HEK293 (cell line): Measurements from ENCODE around the gene SNRPD2.
"Not testable (repeated sequence)": the region's sequence is repeated elsewhere in the genome, so short reads cannot be mapped to it uniquely, and the experiment has no call there.

Experiments
- CTCF ChIA-PET: fragments of 350-600 bp; formaldehyde crosslinking; extraction: SDS; loops from one replicate; lab custom pipeline; 2021; ENCODE audit warnings: antibody characterized with exemption; lab: Yijun Ruan, JAX
- POLR2A ChIA-PET: fragments of 300-600 bp; formaldehyde crosslinking; extraction: SDS; loops from one replicate; lab custom pipeline; 2020; ENCODE audit warnings: antibody characterized with exemption, inconsistent platforms; lab: Yijun Ruan, JAX
- H3K27ac ChIP-seq: fragments of 200-500 bp; sonication (Bioruptor generic); 2 replicates; pipeline ENCODE4 v1.5.1; 2014; ENCODE audit warnings: low read depth, low read length, control low read depth, inconsistent platforms; ENCODE audit errors: extremely low read depth
- H3K36me3 ChIP-seq, 2 experiments: fragments of 200-500 bp in 1 of 2; sonication (Bioruptor generic) in 1 of 2; 1 replicate in 1 of 2; 2 replicates in 1 of 2; pipeline ENCODE4 v1.5.1; 2014 to 2017; ENCODE audit warnings: inconsistent platforms in 2 of 2, low read length in 2 of 2; ENCODE audit not compliant: control insufficient read depth in 2 of 2, insufficient read depth in 1 of 2
- H3K4me1 ChIP-seq: fragments of 200-500 bp; sonication (Bioruptor generic); 2 replicates; pipeline ENCODE4 v1.5.1; 2014; ENCODE audit warnings: mild to moderate bottlenecking, low read length, inconsistent platforms; ENCODE audit not compliant: control insufficient read depth, insufficient read depth
- H3K4me3 ChIP-seq: 2 replicates; pipeline ENCODE4 v1.5.1; 2011; ENCODE audit warnings: low read depth, mild to moderate bottlenecking, control low read depth, low read length, moderate library complexity
- H3K9me3 ChIP-seq: fragments of 200-500 bp; sonication (Bioruptor generic); 2 replicates; pipeline ENCODE4 v1.5.1; 2014; ENCODE audit warnings: low read depth, low read length, inconsistent platforms; ENCODE audit not compliant: control insufficient read depth, insufficient read depth
- EGR2 ChIP-seq: fragments of 450-650 bp; formaldehyde crosslinking; IDR thresholded peaks from 2 replicates; pipeline ENCODE4 v1.5.1; 2016; ENCODE audit warnings: low read depth, missing biosample characterization, missing genetic modification characterization
- SCRT1 ChIP-seq: fragments of 450-650 bp; formaldehyde crosslinking; IDR thresholded peaks from 2 replicates; pipeline ENCODE4 v1.5.1; 2016; ENCODE audit warnings: missing biosample characterization, missing genetic modification characterization, borderline replicate concordance
- SCRT2 ChIP-seq: fragments of 450-650 bp; formaldehyde crosslinking; IDR thresholded peaks from 2 replicates; pipeline ENCODE4 v1.5.1; 2016; ENCODE audit warnings: missing biosample characterization, missing genetic modification characterization
- WT1 ChIP-seq: fragments of 450-650 bp; formaldehyde crosslinking; IDR thresholded peaks from 2 replicates; pipeline ENCODE4 v1.5.1; 2016; ENCODE audit warnings: missing biosample characterization, missing genetic modification characterization
- ZFHX2 ChIP-seq: fragments of 450-650 bp; formaldehyde crosslinking; conservative IDR thresholded peaks from 2 replicates; pipeline ENCODE4 v1.5.1; 2016; ENCODE audit warnings: missing biosample characterization, missing genetic modification characterization
- ZNF121 ChIP-seq: fragments of 450-650 bp; formaldehyde crosslinking; IDR thresholded peaks from 2 replicates; pipeline ENCODE4 v1.5.1; 2016; ENCODE audit warnings: missing biosample characterization, missing genetic modification characterization
- ZXDB ChIP-seq: fragments of 450-650 bp; formaldehyde crosslinking; IDR thresholded peaks from 2 replicates; pipeline ENCODE4 v1.5.1; 2016; ENCODE audit warnings: missing biosample characterization, missing genetic modification characterization
- TF ChIP-seq, protein P1 (sequence below): fragments of 450-650 bp; formaldehyde crosslinking; IDR thresholded peaks from 2 replicates; pipeline ENCODE4 v1.5.1; 2016; ENCODE audit warnings: missing biosample characterization, missing genetic modification characterization
- TF ChIP-seq, protein P2 (sequence below): fragments of 450-650 bp; formaldehyde crosslinking; IDR thresholded peaks from 2 replicates; pipeline ENCODE4 v1.5.1; 2016; ENCODE audit warnings: missing biosample characterization, missing genetic modification characterization
- TF ChIP-seq, protein P3 (sequence below): fragments of 450-650 bp; formaldehyde crosslinking; IDR thresholded peaks from 2 replicates; pipeline ENCODE4 v1.5.1; 2016; ENCODE audit warnings: missing biosample characterization, missing genetic modification characterization
- TF ChIP-seq, protein P4 (sequence below): fragments of 450-650 bp; formaldehyde crosslinking; IDR thresholded peaks from 2 replicates; pipeline ENCODE4 v1.5.1; 2016; ENCODE audit warnings: missing biosample characterization, missing genetic modification characterization

The SNRPD2 gene

DNA sequence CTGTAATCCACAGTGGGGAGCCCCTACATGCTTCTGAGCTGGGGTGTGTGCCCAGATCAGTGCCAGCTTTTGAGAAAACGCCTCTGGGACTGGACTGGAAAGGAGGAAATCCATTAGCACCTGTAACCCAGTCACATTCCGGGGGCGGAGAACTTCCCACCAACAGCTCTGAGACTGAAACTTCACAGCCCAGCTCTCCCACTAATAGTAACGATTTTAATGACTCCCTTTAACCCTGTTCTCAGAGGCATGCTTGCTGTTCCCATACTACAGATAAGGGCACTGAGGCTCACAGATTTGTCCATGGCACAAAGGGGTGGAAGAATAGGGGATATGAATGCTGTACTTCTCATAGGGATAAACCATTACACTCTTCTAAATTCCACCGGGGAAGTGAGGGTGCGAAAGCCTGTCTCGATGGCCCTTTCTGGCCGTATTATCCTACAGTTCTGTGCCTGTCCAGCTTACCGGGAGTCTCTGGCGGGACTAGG is 38.1 kb upstream of the SNRPD2 start:
- peak overlapping the region; percentile 66 for H3K4me3 ChIP-seq
- H3K27ac ChIP-seq: peak overlapping the region; percentile 44; the same call in 1 of the 2 replicates
- POLR2A ChIA-PET: interaction anchor here (0.5 to 3.2 kb wide), 7 partner anchors 8 to 46 kb away, joined by 3 to 64 read pairs (median 5); partner anchors contain the start of genes QPCTL, SIX5 and SNRPD2
- H3K9me3 ChIP-seq: no peaks in the 10 kb centered on the region
- TF ChIP-seq, protein P1, sequence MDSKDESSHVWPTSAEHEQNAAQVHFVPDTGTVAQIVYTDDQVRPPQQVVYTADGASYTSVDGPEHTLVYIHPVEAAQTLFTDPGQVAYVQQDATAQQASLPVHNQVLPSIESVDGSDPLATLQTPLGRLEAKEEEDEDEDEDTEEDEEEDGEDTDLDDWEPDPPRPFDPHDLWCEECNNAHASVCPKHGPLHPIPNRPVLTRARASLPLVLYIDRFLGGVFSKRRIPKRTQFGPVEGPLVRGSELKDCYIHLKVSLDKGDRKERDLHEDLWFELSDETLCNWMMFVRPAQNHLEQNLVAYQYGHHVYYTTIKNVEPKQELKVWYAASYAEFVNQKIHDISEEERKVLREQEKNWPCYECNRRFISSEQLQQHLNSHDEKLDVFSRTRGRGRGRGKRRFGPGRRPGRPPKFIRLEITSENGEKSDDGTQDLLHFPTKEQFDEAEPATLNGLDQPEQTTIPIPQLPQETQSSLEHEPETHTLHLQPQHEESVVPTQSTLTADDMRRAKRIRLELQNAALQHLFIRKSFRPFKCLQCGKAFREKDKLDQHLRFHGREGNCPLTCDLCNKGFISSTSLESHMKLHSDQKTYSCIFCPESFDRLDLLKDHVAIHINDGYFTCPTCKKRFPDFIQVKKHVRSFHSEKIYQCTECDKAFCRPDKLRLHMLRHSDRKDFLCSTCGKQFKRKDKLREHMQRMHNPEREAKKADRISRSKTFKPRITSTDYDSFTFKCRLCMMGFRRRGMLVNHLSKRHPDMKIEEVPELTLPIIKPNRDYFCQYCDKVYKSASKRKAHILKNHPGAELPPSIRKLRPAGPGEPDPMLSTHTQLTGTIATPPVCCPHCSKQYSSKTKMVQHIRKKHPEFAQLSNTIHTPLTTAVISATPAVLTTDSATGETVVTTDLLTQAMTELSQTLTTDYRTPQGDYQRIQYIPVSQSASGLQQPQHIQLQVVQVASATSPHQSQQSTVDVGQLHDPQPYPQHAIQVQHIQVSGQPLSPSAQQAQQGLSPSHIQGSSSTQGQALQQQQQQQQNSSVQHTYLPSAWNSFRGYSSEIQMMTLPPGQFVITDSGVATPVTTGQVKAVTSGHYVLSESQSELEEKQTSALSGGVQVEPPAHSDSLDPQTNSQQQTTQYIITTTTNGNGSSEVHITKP (tag by site-specific recombination): peak; percentile 89
- TF ChIP-seq, protein P2, sequence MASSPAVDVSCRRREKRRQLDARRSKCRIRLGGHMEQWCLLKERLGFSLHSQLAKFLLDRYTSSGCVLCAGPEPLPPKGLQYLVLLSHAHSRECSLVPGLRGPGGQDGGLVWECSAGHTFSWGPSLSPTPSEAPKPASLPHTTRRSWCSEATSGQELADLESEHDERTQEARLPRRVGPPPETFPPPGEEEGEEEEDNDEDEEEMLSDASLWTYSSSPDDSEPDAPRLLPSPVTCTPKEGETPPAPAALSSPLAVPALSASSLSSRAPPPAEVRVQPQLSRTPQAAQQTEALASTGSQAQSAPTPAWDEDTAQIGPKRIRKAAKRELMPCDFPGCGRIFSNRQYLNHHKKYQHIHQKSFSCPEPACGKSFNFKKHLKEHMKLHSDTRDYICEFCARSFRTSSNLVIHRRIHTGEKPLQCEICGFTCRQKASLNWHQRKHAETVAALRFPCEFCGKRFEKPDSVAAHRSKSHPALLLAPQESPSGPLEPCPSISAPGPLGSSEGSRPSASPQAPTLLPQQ: no peak
- peak; percentile 89 for TF ChIP-seq SCRT2 (tag by site-specific recombination)
- peak; percentile 80 for TF ChIP-seq ZFHX2
- no peak for TF ChIP-seq WT1 (tag by site-specific recombination)
- peak; percentile 56; the same call in 1 of the 2 replicates for TF ChIP-seq EGR2 (tag by site-specific recombination)
- no peak for TF ChIP-seq ZXDB
- peak; percentile 76; the same call in 1 of the 2 replicates for TF ChIP-seq SCRT1 (tag by site-specific recombination)
- peaks cover 5% of the 10 kb centered on the region; the same call in 1 of the 2 replicates for H3K4me1 ChIP-seq
- CTCF ChIA-PET: interaction anchor here (0.5 to 1.9 kb wide), 7 partner anchors 28 to 237 kb away, joined by 3 to 7 read pairs (median 4); partner anchors contain the start of genes QPCTL and SIX5
- peaks cover 0 to 6% of the 10 kb centered on the region in 2 experiments; a peak in 1 of 3 replicates for H3K36me3 ChIP-seq

DNA sequence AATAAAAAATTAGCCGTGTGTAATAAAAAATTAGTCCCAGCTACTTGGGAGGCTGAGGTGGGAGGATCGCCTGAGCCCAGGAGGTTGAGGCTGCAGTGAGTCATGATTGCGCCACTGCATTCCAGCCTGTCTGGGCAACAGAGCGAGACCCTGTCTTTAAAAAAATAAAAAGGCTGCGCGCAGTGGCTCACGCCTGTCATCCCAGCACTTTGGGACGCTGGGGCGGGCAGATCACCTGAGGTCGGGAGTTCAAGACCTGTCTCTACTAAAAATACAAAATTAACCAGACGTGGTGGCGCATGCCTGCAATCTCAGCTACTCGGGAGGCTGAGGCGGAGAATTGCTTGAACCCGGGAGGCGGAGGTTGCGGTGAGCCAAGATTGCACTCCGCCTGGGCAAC is 36.9 kb upstream of the SNRPD2 start:
- H3K9me3 ChIP-seq, POLR2A ChIA-PET, H3K4me1 ChIP-seq, H3K4me3 ChIP-seq, H3K27ac ChIP-seq, H3K36me3 ChIP-seq, CTCF ChIA-PET: not testable (repeated sequence)

DNA sequence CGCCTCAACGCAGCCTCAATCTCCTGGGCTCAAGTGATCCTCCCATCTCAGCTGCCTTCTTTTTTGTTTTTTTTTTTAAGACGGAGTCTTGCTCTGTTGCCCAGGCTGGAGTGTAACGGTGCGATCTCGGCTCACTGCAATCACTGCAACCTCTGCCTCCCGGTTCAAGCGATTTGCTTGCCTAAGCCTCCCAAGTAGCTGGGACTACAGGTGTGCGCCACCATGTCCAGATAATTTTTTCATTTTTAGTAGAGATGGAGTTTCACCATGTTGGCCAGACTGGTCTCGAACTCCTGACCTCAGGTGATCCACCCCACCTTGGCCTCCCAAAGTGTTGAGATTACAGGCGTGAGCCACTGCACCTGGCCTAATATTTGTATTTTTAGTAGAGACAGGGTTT is 28.3 kb upstream of the SNRPD2 start:
- H3K9me3 ChIP-seq, H3K4me3 ChIP-seq, H3K27ac ChIP-seq: not testable (repeated sequence)
- TF ChIP-seq ZNF121 (tag by site-specific recombination): 0 out of 2 replicates have a peak, but pooled peaks have one; percentile 40
- TF ChIP-seq, protein P3, sequence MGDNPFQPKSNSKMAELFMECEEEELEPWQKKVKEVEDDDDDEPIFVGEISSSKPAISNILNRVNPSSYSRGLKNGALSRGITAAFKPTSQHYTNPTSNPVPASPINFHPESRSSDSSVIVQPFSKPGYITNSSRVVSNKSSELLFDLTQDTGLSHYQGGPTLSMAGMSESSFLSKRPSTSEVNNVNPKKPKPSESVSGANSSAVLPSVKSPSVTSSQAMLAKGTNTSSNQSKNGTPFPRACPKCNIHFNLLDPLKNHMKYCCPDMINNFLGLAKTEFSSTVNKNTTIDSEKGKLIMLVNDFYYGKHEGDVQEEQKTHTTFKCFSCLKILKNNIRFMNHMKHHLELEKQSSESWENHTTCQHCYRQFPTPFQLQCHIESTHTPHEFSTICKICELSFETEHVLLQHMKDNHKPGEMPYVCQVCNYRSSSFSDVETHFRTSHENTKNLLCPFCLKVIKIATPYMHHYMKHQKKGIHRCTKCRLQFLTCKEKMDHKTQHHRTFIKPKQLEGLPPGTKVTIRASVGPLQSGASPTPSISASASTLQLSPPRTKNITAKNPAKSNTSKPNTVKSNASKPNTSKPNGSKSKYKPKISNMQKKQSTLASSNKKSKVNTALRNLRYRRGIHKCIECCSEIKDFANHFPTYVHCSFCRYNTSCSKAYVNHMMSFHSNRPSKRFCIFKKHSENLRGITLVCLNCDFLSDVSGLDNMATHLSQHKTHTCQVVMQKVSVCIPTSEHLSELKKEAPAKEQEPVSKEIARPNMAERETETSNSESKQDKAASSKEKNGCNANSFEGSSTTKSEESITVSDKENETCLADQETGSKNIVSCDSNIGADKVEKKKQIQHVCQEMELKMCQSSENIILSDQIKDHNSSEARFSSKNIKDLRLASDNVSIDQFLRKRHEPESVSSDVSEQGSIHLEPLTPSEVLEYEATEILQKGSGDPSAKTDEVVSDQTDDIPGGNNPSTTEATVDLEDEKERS (tag by site-specific recombination): peak; percentile 79; the same call in 1 of the 2 replicates
- TF ChIP-seq, protein P4, sequence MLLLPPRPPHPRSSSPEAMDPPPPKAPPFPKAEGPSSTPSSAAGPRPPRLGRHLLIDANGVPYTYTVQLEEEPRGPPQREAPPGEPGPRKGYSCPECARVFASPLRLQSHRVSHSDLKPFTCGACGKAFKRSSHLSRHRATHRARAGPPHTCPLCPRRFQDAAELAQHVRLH (tag by site-specific recombination): 0 out of 2 replicates have a peak, but pooled peaks have one; percentile 57
- H3K4me1 ChIP-seq: peaks cover 26% of the 10 kb centered on the region
- CTCF ChIA-PET: interaction anchor here (1.0 to 1.4 kb wide), 2 partner anchors 26 to 27 kb away, joined by 3 to 5 read pairs; partner anchors contain the start of gene QPCTL
- POLR2A ChIA-PET: interaction anchor here (0.7 to 6.5 kb wide), 4 partner anchors 10 to 49 kb away, joined by 4 to 133 read pairs (median 6); partner anchors contain the start of genes FBXO46 and SIX5
- H3K36me3 ChIP-seq: peaks cover 21 to 23% of the 10 kb centered on the region in 2 experiments; a peak in 2 of 3 replicates
